SKM-1 (cell line): ENCODE results near the gene SLC7A6OS.
"Not testable (repeated sequence)": the region's sequence is repeated elsewhere in the genome, so short reads cannot be mapped to it uniquely, and the experiment has no call there.

Experiments used
- DNase-seq: peaks from one replicate; lab custom pipeline; 2025; ENCODE audit not compliant: unreplicated experiment; lab: John Stamatoyannopoulos, UW

SLC7A6OS gene

GRCh38 chr16:68299571-68300453, 10.9 kb downstream of the SLC7A6OS start:
- DNase-seq, result no peak

- DNase-seq, result no peak
Observed at GRCh38 chr16:68298907-68299561, 11.7 kb downstream of the SLC7A6OS start.

- DNase-seq, result no peak
Observed at GRCh38 chr16:68298312-68298711, 12.4 kb downstream of the SLC7A6OS start.

- DNase-seq, result no peak
Observed at GRCh38 chr16:68297908-68298307, 12.8 kb downstream of the SLC7A6OS start.

- DNase-seq, result no peak
Observed at GRCh38 chr16:68296693-68297092, 14.1 kb downstream of the SLC7A6OS start.

GRCh38 chr16:68296291-68296690, 14.5 kb downstream of the SLC7A6OS start:
- no peak for DNase-seq

GRCh38 chr16:68292425-68292824, 18.3 kb downstream of the SLC7A6OS start:
- DNase-seq, result no peak

- no peak for DNase-seq
Observed at GRCh38 chr16:68291227-68291626, 19.5 kb downstream of the SLC7A6OS start.

GRCh38 chr16:68290450-68290849, 20.3 kb downstream of the SLC7A6OS start:
- no peak for DNase-seq

- no peak for DNase-seq
Observed at GRCh38 chr16:68289621-68290329, 21.0 kb downstream of the SLC7A6OS start.

GRCh38 chr16:68289202-68289601, 21.5 kb downstream of the SLC7A6OS start:
- no peak for DNase-seq

GRCh38 chr16:68288796-68289195, 21.9 kb downstream of the SLC7A6OS start:
- DNase-seq, result not testable (repeated sequence)

GRCh38 chr16:68288252-68288650, 22.5 kb downstream of the SLC7A6OS start:
- no peak for DNase-seq

- DNase-seq, result no peak
Observed at GRCh38 chr16:68287276-68288251, 23.2 kb downstream of the SLC7A6OS start.

GRCh38 chr16:68286153-68287074, 24.3 kb downstream of the SLC7A6OS start:
- peak; percentile 67 for DNase-seq

GRCh38 chr16:68285683-68286082, 25.1 kb downstream of the SLC7A6OS start:
- no peak for DNase-seq

GRCh38 chr16:68284847-68285246, 25.9 kb downstream of the SLC7A6OS start:
- peak; percentile 83 for DNase-seq

- no peak for DNase-seq
Observed at GRCh38 chr16:68283801-68284598, 26.7 kb downstream of the SLC7A6OS start.

- no peak for DNase-seq
Observed at GRCh38 chr16:68283346-68283745, 27.4 kb downstream of the SLC7A6OS start.
